ENCODE data around the gene SEPHS2. TPM values are rescaled to one million over a fixed set of nuclear protein-coding genes. Genes with fewer than 3 reads are reported as not detected.
A peak's percentile ranks its signal among the peaks of the same experiment; 100 is the strongest.

Gene SEPHS2
- total and polyA plus RNA-seq, 2 donors from 2014 or later: 82.3 to 137 TPM

DNA sequence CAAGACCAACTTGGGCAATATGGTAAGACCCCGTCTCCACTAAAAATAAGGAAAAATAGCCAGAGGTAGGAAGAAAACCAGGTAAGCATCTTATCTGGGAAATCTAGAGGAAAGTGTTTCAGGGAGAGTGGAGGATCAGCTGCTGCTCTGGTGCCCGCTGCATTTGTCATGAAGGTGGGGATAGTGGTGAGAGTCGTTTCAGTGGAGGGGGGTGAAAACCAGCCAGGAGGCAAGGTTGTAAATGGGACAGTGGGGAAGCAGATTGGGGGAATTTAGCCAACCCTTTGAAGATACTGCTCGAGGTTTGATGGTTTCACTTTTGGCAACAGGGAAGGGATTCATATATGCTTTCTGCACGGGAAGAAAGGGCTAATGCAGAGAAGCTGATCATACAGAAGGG is 24.7 kb downstream of the SEPHS2 start:
- no peak overlapping the region for H3K27ac ChIP-seq (ENCODE audit: low read depth in 2 of 2, low read length in 2 of 2)
- TF ChIP-seq, protein P1, sequence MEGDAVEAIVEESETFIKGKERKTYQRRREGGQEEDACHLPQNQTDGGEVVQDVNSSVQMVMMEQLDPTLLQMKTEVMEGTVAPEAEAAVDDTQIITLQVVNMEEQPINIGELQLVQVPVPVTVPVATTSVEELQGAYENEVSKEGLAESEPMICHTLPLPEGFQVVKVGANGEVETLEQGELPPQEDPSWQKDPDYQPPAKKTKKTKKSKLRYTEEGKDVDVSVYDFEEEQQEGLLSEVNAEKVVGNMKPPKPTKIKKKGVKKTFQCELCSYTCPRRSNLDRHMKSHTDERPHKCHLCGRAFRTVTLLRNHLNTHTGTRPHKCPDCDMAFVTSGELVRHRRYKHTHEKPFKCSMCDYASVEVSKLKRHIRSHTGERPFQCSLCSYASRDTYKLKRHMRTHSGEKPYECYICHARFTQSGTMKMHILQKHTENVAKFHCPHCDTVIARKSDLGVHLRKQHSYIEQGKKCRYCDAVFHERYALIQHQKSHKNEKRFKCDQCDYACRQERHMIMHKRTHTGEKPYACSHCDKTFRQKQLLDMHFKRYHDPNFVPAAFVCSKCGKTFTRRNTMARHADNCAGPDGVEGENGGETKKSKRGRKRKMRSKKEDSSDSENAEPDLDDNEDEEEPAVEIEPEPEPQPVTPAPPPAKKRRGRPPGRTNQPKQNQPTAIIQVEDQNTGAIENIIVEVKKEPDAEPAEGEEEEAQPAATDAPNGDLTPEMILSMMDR (IDR thresholded peaks at IDR 0.05; ENCODE audit: borderline replicate concordance, extremely low read depth, insufficient read depth): no peak
- H3K9ac ChIP-seq (ENCODE audit: low read length in 3 of 3): no peak overlapping the region
- peaks cover 0 to 2% (median 0%) of the 10 kb centered on the region in 3 donors for H3K4me1 ChIP-seq (ENCODE audit: control insufficient read depth in 2 of 3, insufficient read depth in 2 of 3, low read depth in 1 of 3, low read length in 3 of 3)
- no peaks in the 10 kb centered on the region for H3K27me3 ChIP-seq (ENCODE audit: control insufficient read depth, insufficient read depth, low read length)
- DNase-seq (no peak), FAIRE-seq (no peak)
- no peaks in the 10 kb centered on the region for H3K9me3 ChIP-seq (ENCODE audit: control insufficient read depth in 2 of 3, insufficient read depth in 1 of 3, low read length in 3 of 3)
- no peak overlapping the region for H3K4me3 ChIP-seq (ENCODE audit: low read length in 3 of 3)
- peaks cover 2 to 7% (median 3%) of the 10 kb centered on the region in 3 donors for H3K36me3 ChIP-seq (ENCODE audit: control insufficient read depth in 2 of 3, insufficient read depth in 3 of 3, low read length in 3 of 3)
- intact Hi-C loops (cut with DNase I): no loop called here

DNA sequence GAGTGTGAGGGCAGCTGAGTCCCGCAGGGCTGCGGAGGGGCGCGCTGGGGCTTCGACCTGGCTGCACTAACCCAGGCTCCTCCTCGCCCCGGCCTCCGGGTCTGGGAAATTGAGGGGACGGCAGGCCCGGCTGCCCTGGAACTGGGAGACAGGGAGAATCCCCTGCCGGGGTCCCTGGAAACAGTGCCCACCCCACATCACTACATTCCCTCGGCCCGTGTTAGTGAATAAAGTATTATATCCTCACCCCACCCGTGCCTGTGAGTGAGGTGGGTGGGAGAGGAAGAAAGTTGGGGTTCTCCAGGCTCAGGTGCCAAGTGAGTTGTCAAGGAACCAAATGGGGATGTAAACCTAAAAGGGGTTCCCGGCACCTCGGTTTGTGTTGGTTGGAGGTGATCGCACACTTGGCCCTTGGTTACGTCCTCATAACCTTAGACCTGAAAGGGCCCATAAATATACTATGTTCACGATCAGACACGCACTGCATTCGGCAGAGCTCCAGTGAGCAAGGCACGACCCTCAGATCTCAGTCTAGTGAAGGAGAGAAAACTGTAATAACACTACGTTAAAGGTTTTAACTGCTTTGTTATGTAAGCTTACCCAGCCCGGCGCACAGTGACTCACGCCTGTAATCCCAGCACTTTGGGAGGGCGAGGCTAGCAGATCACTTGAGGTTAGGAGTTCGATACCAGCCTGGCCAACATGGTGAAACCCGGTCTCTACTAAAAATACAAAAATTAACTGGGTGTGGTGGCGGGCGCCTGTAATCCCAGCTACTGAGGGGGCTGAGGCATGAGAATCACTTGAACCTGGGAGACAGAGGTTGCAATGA is 27.1 kb downstream of the SEPHS2 start:
- TF ChIP-seq, protein P1 (IDR thresholded peaks at IDR 0.05; ENCODE audit: borderline replicate concordance, extremely low read depth, insufficient read depth): no peak
- H3K27ac ChIP-seq (ENCODE audit: low read depth in 2 of 2, low read length in 2 of 2): peak overlapping the region; percentile 78 to 86
- no peaks in the 10 kb centered on the region for H3K9me3 ChIP-seq (ENCODE audit: control insufficient read depth in 2 of 3, insufficient read depth in 1 of 3, low read length in 3 of 3)
- intact Hi-C loops (cut with DNase I): no loop called here
- H3K4me3 ChIP-seq (ENCODE audit: low read length in 3 of 3): peak overlapping the region in 1 of 3 donors; percentile 69
- H3K4me1 ChIP-seq (ENCODE audit: control insufficient read depth in 2 of 3, insufficient read depth in 2 of 3, low read depth in 1 of 3, low read length in 3 of 3): peaks cover 0 to 5% (median 2%) of the 10 kb centered on the region in 3 donors
- DNase-seq (no peak), FAIRE-seq (no peak)
- peaks cover under 1 to 4% (median 4%) of the 10 kb centered on the region in 3 donors for H3K36me3 ChIP-seq (ENCODE audit: control insufficient read depth in 2 of 3, insufficient read depth in 3 of 3, low read length in 3 of 3)
- H3K27me3 ChIP-seq (ENCODE audit: control insufficient read depth, insufficient read depth, low read length): no peaks in the 10 kb centered on the region
- peak overlapping the region in 1 of 3 donors; percentile 51 for H3K9ac ChIP-seq (ENCODE audit: low read length in 3 of 3)

DNA sequence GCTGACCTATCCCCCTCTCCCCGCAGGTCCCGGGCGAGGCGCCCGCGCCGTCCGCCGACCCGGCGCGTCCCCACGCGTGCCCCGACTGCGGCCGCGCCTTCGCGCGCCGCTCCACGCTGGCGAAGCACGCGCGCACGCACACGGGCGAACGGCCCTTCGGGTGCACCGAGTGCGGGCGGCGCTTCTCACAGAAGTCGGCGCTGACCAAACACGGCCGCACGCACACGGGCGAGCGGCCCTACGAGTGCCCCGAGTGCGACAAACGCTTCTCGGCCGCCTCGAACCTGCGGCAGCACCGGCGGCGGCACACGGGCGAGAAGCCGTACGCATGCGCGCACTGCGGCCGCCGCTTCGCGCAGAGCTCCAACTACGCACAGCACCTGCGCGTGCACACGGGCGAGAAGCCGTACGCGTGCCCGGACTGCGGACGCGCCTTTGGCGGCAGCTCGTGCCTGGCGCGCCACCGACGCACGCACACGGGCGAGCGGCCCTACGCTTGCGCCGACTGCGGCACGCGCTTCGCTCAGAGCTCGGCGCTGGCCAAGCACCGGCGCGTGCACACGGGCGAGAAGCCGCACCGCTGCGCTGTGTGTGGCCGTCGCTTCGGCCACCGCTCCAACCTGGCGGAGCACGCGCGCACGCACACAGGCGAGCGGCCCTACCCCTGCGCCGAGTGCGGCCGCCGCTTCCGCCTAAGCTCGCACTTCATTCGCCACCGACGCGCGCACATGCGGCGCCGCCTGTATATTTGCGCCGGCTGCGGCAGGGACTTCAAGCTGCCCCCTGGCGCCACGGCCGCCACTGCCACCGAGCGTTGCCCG is 27.9 kb downstream of the SEPHS2 start:
- Histone ChIP-seq H3K27me3 (ENCODE audit: control insufficient read depth, insufficient read depth, low read length) (no peaks in the 10 kb centered on the region), H3K9me3 (ENCODE audit: control insufficient read depth in 2 of 3, insufficient read depth in 1 of 3, low read length in 3 of 3) (no peaks in the 10 kb centered on the region), H3K27ac (ENCODE audit: low read depth in 2 of 2, low read length in 2 of 2) (peak overlapping the region; percentile 78 to 86), H3K4me3 (ENCODE audit: low read length in 3 of 3) (peak overlapping the region; percentile 1 to 69 (median 49)), H3K4me1 (ENCODE audit: control insufficient read depth in 2 of 3, insufficient read depth in 2 of 3, low read depth in 1 of 3, low read length in 3 of 3) (peaks cover 0 to 14% (median 2%) of the 10 kb centered on the region in 3 donors), H3K36me3 (ENCODE audit: control insufficient read depth in 2 of 3, insufficient read depth in 3 of 3, low read length in 3 of 3) (peaks cover 0 to 5% (median 4%) of the 10 kb centered on the region in 3 donors), H3K9ac (ENCODE audit: low read length in 3 of 3) (peak overlapping the region in 2 of 3 donors; percentile 22 to 51)
- intact Hi-C loops (cut with DNase I): no loop called here
- DNase-seq (peak; percentile 89 to 96 (median 96)), FAIRE-seq (no peak)
- TF ChIP-seq, protein P1 (IDR thresholded peaks at IDR 0.05; ENCODE audit: borderline replicate concordance, extremely low read depth, insufficient read depth): peak; percentile 25

Data from kidney (tissue), 14 donors.